HG02642 (cell line): ENCODE measurements around the gene CXCL10.
A peak's percentile ranks its signal among the peaks of the same experiment; 100 is the strongest.
"Not testable (repeated sequence)": the region's sequence is repeated elsewhere in the genome, so short reads cannot be mapped to it uniquely, and the experiment has no call there.

Experiments
- ATAC-seq: cut with Tn5 transposase; IDR thresholded peaks from one replicate; pipeline ENCODE4 v1.9.1; 2021; ENCODE audit warnings: mild to moderate bottlenecking; ENCODE audit not compliant: unreplicated experiment, poor library complexity

The CXCL10 gene

DNA sequence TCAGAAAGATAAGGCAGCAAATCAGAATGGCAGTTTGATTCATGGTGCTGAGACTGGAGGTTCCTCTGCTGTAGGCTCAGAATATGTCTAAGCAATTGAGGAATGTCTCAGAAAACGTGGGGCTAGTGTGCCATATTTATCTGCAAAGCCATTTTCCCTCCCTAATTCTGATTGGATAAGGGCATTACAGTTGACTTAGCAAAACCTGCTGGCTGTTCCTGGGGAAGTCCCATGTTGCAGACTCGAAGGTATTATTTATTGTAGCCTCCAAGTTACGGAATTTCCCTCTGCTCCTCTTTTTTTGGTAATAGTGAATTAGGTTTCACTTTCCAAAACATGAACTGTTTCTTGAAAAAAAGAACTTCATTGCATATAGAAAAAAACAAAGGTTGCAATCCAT is at the start of gene CXCL10:
TSS of gene CXCL10 (minus strand) at position 109 of the 400 bp plus-strand sequence. CDS start at position 43, 66 bp downstream.
- no peak for ATAC-seq

DNA sequence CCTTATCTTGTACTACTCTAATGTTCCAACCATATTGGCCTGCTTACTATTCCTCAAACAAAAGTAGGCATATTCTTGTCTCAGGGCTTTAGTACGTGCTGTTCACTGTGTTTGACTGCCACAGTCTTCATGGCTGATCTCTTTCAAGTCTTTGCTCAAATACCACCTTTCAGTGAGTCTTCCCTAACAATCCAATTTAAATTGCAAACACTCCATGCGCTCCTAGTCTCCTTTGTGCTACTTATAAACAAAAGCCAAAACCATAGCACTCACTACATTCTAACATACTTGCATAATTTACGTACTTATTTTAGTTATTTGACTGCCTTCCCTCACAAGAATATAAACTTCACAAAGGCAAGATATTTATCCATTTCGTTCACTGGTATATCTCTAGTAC is 49.5 kb upstream of the CXCL10 start:
- ATAC-seq: no peak

GRCh38 chr4:76067652-76068286 is 44.5 kb upstream of the CXCL10 start:
- peak; percentile 77 for ATAC-seq

GRCh38 chr4:76066546-76066945 is 43.2 kb upstream of the CXCL10 start:
- no peak for ATAC-seq

GRCh38 chr4:76061982-76062381 is 38.7 kb upstream of the CXCL10 start:
- peak; percentile 50 for ATAC-seq

GRCh38 chr4:76061421-76061820 is 38.1 kb upstream of the CXCL10 start:
- ATAC-seq: no peak

GRCh38 chr4:76060506-76060905 is 37.2 kb upstream of the CXCL10 start:
- no peak for ATAC-seq

DNA sequence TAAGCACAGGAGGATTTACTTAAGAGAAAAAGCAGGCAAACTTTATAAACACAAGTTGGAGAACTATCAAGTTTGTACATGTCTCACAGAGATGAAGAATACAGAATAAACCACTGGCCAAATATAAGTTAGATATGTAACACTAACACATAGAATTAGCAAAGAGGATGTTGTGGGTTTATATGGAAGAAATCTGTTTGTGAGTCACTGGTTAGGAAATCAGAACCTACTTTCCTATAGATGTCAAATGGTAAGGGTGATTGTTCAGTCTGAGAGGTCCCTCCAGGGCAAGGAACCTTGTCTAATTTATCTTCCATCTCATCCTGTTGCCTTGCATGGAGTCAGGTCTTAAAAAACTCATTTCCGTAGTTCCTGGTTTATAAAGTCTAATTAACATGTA is 36.5 kb upstream of the CXCL10 start:
- ATAC-seq: no peak

GRCh38 chr4:76058888-76059426 is 35.7 kb upstream of the CXCL10 start:
- peak; percentile 37 for ATAC-seq

GRCh38 chr4:76058302-76058701 is 35.0 kb upstream of the CXCL10 start:
- ATAC-seq: peak; percentile 42

DNA sequence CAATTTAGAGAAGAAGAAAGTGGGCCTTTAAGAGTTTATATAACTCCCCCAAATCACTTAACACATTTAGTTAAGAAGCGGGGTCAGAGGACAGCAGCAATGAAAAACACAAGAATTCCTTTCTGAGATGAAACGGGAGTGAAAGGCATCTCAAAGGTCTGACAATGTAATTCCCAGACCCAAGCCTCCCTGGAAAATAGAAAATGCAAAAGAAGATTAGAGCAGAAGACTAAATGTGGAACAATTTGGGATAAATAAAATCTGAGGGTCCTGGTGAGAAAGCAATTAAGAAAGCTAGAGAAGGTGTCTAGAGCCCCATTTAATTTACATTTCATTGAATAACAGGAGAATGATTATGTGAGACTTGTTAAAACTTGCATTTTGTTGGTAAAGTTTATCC is 32.1 kb upstream of the CXCL10 start:
- no peak for ATAC-seq

DNA sequence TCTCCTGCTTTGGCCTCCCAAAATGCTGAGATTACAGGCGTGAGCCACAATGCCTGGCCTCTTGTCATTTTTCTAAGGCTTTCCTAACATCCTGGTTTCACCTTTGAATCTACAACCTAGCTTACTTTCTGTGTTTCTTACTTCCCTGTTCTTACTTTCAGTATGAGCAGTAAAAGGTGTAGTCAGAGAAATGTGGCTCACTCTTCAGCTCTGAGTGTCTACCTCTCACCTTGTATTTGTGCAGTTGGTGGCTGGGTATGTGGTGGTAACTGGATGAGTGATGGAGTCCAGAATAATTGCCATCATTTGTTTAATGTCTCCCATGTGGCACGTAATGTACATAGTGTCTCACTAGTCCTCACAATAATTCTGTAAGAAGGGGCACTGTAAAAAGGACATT is 31.7 kb upstream of the CXCL10 start:
- ATAC-seq: peak; percentile 95

GRCh38 chr4:76053730-76054129 is 30.4 kb upstream of the CXCL10 start:
- no peak for ATAC-seq

DNA sequence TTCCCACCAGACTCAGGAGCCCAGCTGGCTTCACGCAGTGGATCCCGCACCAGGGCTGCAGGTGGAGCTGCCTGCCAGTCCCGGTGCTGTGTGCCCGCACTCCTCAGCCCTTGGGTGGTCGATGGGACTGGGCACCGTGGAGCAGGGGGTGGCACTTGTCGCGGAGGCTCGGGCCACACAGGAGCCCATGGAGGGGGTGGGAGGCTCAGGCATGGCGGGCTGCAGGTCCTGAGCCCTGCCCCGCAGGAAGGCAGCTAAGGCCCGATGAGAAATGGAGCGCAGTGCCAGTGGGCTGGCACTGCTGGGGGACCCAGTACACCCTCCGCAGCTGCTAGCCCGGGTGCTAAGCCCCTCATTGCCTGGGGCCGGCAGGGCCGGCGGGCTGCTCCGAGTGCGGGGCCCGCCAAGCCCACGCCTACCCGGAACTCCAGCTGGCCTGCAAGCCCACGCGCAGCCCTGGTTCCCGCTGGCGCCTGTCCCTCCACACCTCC is 27.3 kb upstream of the CXCL10 start:
- ATAC-seq: not testable (repeated sequence)

DNA sequence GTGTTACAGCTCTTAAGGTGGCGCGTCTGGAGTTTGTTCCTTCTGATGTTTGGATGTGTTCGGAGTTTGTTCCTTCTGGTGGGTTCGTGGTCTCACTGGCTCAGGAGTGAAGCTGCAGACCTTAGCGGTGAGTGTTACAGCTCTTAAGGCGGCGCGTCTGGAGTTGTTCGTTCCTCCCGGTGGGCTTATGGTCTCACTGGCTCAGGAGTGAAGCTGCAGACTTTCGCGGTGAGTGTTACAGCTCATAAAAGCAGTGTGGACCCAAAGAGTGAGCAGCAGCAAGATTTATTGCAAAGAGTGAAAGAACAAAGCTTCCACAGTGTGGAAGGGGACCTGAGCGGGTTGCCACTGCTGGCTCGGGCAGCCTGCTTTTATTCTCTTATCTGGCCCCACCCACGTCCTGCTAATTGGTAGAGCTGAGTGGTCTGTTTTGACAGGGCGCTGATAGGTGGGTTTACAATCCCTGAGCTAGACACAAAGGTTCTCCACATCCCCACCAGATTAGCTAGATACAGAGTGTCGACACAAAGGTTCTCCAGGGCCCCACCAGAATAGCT is 26.6 kb upstream of the CXCL10 start:
- not testable (repeated sequence) for ATAC-seq

- ATAC-seq: not testable (repeated sequence)
These were observed 21.4 kb upstream of the CXCL10 start for GRCh38 chr4:76044686-76045085.

DNA sequence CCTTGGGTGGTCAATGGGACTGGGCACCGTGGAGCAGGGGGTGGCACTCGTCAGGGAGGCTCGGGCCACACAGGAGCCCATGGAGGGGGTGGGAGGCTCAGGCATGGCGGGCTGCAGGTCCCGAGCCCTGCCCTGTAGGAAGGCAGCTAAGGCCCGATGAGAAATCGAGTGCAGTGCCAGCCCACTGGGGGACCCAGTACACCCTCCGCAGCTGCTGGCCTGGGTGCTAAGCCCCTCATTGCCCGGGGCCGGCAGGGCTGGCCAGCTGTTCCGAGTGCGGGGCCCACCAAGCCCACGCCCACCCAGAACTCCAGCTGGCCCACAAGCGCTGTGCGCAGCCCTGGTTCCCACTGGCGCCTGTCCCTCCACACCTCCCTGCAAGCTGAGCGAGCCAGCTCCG is 20.0 kb upstream of the CXCL10 start:
- ATAC-seq: not testable (repeated sequence)

DNA sequence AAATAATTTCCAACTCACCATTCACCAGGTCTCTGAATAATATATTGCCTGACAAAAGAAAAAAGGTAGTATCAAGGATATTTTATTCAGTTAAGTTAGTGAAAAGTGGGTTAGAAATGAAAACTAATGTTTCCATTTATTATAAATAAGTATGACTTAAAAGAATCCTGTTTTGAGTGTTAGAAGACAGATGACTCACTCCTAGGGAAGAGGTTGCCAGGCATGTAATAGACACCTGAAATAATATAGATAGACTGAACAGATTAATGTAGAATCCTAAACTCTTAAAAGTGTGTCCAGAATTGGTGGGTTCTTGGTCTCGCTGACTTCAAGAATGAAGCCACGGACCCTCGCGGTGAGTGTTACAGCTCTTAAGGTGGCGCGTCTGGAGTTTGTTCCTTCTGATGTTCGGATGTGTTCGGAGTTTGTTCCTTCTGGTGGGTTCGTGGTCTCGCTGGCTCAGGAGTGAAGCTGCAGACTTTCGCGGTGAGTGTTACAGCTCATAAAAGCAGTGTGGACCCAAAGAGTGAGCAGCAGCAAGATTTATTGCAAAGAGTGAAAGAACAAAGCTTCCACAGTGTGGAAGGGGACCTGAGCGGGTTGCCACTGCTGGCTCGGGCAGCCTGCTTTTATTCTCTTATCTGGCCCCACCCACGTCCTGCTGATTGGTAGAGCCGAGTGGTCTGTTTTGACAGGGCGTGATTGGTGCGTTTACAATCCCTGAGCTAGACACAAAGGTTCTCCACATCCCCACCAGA is 19.1 kb upstream of the CXCL10 start:
- not testable (repeated sequence) for ATAC-seq

DNA sequence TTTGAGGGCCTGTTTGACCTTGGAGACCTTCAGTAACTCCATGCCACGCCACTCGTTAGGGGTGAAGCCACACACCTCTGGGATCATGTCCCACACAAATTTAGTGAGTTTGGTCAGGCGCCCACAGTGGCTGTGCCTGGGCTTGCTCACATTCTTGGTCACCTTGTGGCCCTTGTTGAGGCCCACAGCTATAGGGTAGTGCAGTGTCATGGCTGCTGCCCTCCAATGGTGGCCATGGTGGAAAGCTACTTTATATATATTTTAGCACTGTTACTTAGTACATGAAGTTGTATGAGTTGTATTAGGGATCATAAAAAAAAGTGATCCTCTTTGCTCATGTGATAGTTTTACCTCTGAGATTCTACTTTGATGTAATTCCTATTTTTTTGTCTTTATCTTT is 13.6 kb upstream of the CXCL10 start:
- ATAC-seq: no peak

DNA sequence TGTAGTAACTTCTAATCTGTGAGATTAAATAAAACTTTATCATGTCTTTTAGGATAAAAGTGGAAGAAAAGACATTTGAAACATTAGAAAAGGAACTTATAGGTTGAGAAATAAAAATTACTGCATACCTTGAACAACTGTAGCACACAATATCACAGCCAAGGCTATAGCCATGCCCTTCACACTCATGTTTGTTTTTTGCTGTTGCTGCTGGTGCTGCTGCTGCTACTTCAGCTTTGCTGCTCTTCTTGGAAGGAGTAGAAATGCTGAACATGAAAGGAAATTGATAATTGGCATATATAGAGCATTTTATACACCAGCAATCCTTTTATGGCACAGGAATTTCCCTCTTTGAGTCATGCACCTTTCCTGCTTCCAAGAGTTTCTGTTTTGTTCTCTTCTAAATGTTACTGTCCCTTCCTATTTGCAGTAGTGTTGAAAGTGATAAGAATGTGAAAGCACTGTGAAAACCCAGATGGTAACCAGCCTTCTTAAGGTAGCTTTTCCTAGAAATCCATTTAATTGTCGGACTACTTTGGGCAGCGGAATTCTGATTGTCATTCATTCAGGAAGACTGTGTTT is 12.6 kb upstream of the CXCL10 start, which contains the start of gene CXCL11:
TSS of gene CXCL11 (minus strand) at position 272 of the 582 bp plus-strand sequence. CDS start at position 189, 83 bp downstream.
- ATAC-seq: no peak

GRCh38 chr4:76035141-76035540 is 11.8 kb upstream of the CXCL10 start:
- ATAC-seq: no peak
